Skeletal muscle satellite cell (primary cell): ENCODE data around the gene PCDHB5.
A peak's percentile ranks its signal among the peaks of the same experiment; 100 is the strongest.
"Not testable (repeated sequence)": the region's sequence is repeated elsewhere in the genome, so short reads cannot be mapped to it uniquely, and the experiment has no call there.

ENCODE experiments used
- H3K27me3 ChIP-seq: 2 replicates; pipeline ENCODE4 v1.7.0; 2013; ENCODE audit warnings: low read length; ENCODE audit not compliant: control insufficient read depth, insufficient read depth
- H3K36me3 ChIP-seq: 2 replicates; pipeline ENCODE4 v1.7.0; 2013; ENCODE audit warnings: mild to moderate bottlenecking, control low read depth, low read length; ENCODE audit not compliant: insufficient read depth
- H3K4me1 ChIP-seq: 2 replicates; pipeline ENCODE4 v1.7.0; 2013; ENCODE audit warnings: low read length; ENCODE audit not compliant: control insufficient read depth, insufficient read depth
- H3K4me2 ChIP-seq: 2 replicates; pipeline ENCODE4 v1.7.0; 2013; ENCODE audit warnings: mild to moderate bottlenecking, low read length
- H3K4me3 ChIP-seq: 2 replicates; pipeline ENCODE4 v1.7.0; 2013; ENCODE audit warnings: low read length
- H3K9ac ChIP-seq: 2 replicates; pipeline ENCODE4 v1.7.0; 2013; ENCODE audit warnings: mild to moderate bottlenecking, low read depth, low read length, moderate library complexity
- H3K9me3 ChIP-seq: replicated peaks from 2 replicates; pipeline ENCODE4 v1.7.0; 2013; ENCODE audit warnings: mild to moderate bottlenecking, control low read depth, low read length

PCDHB5 gene

GRCh38 chr5:141121563-141121962 lies 13.4 kb upstream of the PCDHB5 start, which contains the start of gene PCDHB4:
Gene PCDHB4, plus strand, starts transcription at chr5:141121818. Its CDS starts 181 bp downstream, at chr5:141121999.
- Histone ChIP-seq H3K27me3 (no peaks in the 10 kb centered on the region), H3K4me3 (no peak within 1 kb of the TSS), H3K9ac (no peak within 1 kb of the TSS), H3K4me1 (no peaks in the 10 kb centered on the region), H3K9me3 (no peaks in the 10 kb centered on the region), H3K36me3 (no peaks in the 10 kb centered on the region), H3K4me2 (no peak within 1 kb of the TSS)

DNA sequence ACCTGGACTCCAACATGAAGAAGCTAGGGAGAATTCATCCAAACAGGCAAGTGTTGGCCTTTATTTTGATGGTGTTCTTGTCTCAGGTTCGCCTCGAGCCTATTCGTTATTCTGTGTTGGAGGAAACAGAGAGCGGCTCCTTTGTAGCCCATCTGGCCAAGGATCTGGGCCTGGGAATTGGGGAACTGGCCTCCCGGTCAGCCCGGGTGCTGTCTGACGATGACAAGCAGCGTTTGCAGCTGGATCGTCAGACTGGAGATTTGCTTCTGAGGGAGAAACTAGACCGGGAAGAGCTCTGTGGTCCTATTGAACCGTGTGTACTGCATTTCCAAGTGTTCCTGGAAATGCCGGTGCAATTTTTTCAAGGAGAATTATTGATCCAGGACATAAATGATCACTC lies 13.0 kb upstream of the PCDHB5 start:
- H3K4me3 ChIP-seq = no peak overlapping the region
- no peaks in the 10 kb centered on the region for H3K9me3 ChIP-seq
- no peak overlapping the region for H3K4me2 ChIP-seq
- H3K27me3 ChIP-seq = no peaks in the 10 kb centered on the region
- H3K36me3 ChIP-seq = no peaks in the 10 kb centered on the region
- H3K9ac ChIP-seq = no peak overlapping the region
- H3K4me1 ChIP-seq = no peaks in the 10 kb centered on the region

DNA sequence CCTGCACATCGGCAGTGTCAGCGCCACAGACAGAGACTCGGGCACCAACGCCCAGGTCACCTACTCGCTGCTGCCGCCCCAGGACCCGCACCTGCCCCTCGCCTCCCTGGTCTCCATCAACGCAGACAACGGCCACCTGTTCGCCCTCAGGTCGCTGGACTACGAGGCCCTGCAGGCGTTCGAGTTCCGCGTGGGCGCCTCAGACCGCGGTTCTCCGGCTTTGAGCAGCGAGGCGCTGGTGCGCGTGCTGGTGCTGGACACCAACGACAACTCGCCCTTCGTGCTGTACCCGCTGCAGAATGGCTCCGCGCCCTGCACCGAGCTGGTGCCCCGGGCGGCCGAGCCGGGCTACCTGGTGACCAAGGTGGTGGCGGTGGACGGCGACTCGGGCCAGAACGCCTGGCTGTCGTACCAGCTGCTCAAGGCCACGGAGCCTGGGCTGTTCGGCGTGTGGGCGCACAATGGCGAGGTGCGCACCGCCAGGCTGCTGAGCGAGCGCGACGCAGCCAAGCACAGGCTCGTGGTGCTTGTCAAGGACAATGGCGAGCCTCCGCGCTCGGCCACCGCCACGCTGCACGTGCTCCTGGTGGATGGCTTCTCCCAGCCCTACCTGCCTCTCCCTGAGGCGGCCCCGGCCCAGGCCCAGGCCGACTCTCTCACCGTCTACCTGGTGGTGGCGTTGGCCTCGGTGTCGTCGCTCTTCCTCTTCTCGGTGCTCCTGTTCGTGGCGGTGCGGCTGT lies 11.4 kb upstream of the PCDHB5 start:
- H3K4me3 ChIP-seq, H3K4me2 ChIP-seq, H3K4me1 ChIP-seq: not testable (repeated sequence)

DNA sequence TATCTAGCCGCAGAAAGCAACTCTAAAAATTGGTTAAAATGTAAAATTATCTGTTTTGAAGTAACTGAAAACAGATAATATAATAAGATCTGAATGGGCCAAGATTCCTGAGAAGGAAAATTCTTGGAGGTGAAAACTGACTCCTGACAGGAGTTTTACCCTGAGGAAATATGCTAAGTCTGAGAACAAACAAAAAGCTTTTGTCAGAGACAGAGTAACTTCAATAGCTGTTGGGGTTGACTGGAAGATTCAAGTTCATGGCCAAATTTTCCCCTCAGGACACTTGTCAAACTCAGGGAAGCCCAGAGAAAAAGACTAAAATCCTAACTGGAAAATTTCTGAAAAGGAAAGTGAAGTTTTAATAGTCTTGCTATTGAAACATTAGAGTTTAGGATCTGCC lies 7.7 kb upstream of the PCDHB5 start:
- H3K4me3 ChIP-seq = no peak overlapping the region
- no peaks in the 10 kb centered on the region for H3K27me3 ChIP-seq
- H3K36me3 ChIP-seq = no peaks in the 10 kb centered on the region
- H3K4me1 ChIP-seq = no peaks in the 10 kb centered on the region
- no peak overlapping the region for H3K4me2 ChIP-seq
- H3K9me3 ChIP-seq = no peaks in the 10 kb centered on the region
- H3K9ac ChIP-seq = no peak overlapping the region

More for the DNA sequence above, 11.4 kb upstream of the PCDHB5 start:
- H3K36me3 ChIP-seq, H3K9ac ChIP-seq, H3K27me3 ChIP-seq, H3K9me3 ChIP-seq: not testable (repeated sequence)

DNA sequence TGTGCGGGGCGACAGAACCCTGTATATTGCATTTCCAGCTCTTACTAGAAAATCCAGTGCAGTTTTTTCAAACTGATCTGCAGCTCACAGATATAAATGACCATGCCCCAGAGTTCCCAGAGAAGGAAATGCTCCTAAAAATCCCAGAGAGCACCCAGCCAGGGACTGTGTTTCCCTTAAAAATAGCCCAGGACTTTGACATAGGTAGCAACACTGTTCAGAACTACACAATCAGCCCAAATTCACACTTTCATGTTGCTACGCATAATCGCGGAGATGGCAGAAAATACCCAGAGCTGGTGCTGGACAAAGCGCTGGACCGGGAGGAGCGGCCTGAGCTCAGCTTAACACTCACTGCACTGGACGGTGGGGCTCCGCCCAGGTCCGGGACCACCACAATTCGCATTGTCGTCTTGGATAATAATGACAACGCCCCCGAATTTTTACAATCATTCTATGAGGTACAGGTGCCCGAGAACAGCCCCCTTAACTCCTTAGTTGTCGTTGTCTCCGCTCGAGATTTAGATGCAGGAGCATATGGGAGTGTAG lies 786 bp downstream of the PCDHB5 start:
- peak overlapping the region; percentile 67 for H3K4me3 ChIP-seq
- H3K36me3 ChIP-seq = no peaks in the 10 kb centered on the region

GRCh38 chr5:141137346-141137745 lies 2.3 kb downstream of the PCDHB5 start:
- not testable (repeated sequence) for H3K4me1 ChIP-seq, H3K9me3 ChIP-seq, H3K9ac ChIP-seq, H3K4me3 ChIP-seq, H3K27me3 ChIP-seq, H3K36me3 ChIP-seq, H3K4me2 ChIP-seq

More for the DNA sequence above, 786 bp downstream of the PCDHB5 start:
- Histone ChIP-seq H3K9me3 (no peaks in the 10 kb centered on the region), H3K27me3 (no peaks in the 10 kb centered on the region), H3K4me2 (peak overlapping the region; percentile 56), H3K4me1 (no peaks in the 10 kb centered on the region), H3K9ac (no peak overlapping the region)

DNA sequence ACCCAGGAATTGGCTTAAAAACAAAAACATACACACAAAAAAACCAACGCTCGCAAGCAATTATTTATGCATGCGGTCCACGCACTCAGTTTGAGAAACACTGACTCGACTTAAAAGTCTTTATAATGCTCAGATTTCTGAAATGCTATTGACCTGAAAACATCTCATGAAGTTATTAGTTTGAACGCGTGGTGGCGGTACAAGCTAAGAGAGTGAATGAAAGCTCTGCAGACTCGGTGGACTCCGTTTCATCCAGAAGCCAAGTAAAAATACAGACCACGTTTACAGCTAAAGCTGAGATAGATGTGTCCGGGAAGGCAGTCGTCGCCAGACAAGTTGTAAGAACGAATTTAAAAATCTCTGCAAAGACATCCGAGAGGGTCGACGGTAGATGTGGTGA lies 14.8 kb downstream of the PCDHB5 start, which contains the start of gene PCDHB6:
TSS of gene PCDHB6 (plus strand) at position 246 of the 400 bp plus-strand sequence. CDS start 201 bp downstream, outside the sequence.
- Histone ChIP-seq H3K9ac (no peak within 1 kb of the TSS), H3K4me2 (peak within 1 kb of the TSS; percentile 38), H3K4me3 (no peak within 1 kb of the TSS), H3K4me1 (no peaks in the 10 kb centered on the region), H3K27me3 (peaks cover 8% of the 10 kb centered on the region), H3K36me3 (no peaks in the 10 kb centered on the region), H3K9me3 (no peaks in the 10 kb centered on the region)

DNA sequence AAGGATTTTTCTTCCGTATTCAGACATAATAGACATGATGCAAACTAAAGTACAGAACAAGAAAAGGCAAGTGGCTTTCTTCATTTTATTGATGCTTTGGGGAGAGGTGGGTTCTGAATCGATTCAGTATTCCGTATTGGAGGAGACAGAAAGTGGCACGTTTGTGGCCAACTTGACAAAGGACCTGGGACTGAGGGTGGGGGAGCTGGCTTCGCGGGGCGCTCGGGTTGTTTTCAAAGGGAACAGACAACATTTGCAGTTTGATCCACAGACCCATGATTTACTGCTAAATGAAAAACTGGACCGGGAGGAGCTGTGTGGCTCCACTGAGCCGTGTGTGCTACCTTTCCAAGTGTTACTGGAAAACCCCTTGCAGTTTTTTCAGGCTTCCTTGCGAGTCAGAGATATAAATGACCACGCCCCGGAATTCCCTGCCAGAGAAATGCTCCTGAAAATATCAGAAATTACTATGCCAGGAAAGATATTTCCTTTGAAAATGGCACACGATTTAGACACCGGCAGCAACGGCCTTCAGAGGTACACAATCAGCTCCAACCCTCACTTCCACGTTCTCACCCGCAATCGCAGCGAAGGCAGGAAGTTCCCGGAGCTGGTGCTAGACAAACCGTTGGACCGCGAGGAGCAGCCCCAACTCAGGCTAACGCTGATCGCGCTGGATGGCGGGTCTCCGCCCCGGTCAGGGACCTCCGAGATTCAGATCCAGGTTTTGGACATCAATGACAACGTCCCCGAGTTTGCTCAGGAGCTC lies 15.4 kb downstream of the PCDHB5 start:
- peaks cover 8% of the 10 kb centered on the region for H3K27me3 ChIP-seq
- no peak overlapping the region for H3K4me3 ChIP-seq
- H3K9me3 ChIP-seq = no peaks in the 10 kb centered on the region
- H3K9ac ChIP-seq = no peak overlapping the region
- H3K4me2 ChIP-seq = peak overlapping the region; percentile 38
- H3K4me1 ChIP-seq = no peaks in the 10 kb centered on the region
- H3K36me3 ChIP-seq = no peaks in the 10 kb centered on the region

- no peak overlapping the region for H3K9ac ChIP-seq
- no peak overlapping the region for H3K4me2 ChIP-seq
- no peaks in the 10 kb centered on the region for H3K4me1 ChIP-seq
- no peak overlapping the region for H3K4me3 ChIP-seq
- no peaks in the 10 kb centered on the region for H3K9me3 ChIP-seq
- H3K27me3 ChIP-seq = peaks cover 8% of the 10 kb centered on the region
- no peaks in the 10 kb centered on the region for H3K36me3 ChIP-seq
These were observed 16.0 kb downstream of the PCDHB5 start for GRCh38 chr5:141150993-141151325.

GRCh38 chr5:141151632-141152031 lies 16.6 kb downstream of the PCDHB5 start:
- not testable (repeated sequence) for H3K9me3 ChIP-seq, H3K36me3 ChIP-seq, H3K4me3 ChIP-seq, H3K4me1 ChIP-seq, H3K27me3 ChIP-seq, H3K9ac ChIP-seq, H3K4me2 ChIP-seq

- H3K4me2 ChIP-seq, H3K9ac ChIP-seq, H3K36me3 ChIP-seq, H3K9me3 ChIP-seq, H3K4me1 ChIP-seq, H3K27me3 ChIP-seq, H3K4me3 ChIP-seq: not testable (repeated sequence)
These were observed 17.1 kb downstream of the PCDHB5 start for GRCh38 chr5:141152096-141152495.
